ENCODE data around the gene FAM20C. TPM values are rescaled to one million over a fixed set of nuclear protein-coding genes. Genes with fewer than 3 reads are reported as not detected.

The FAM20C gene
- total RNA-seq, 2 donors from 2014 or later: 33.5 to 53.5 TPM

- 91% methylated on average over 13 to 17 of the region's 17 CpGs for WGBS, 2 experiments (ENCODE audit: insufficient coverage in 1 of 2, insufficient read length in 1 of 2)
- H3K4me1 ChIP-seq (ENCODE audit: control insufficient read depth, insufficient read depth, low read length): no peaks in the 10 kb centered on the region
- H3K4me1 Mint-ChIP-seq: no peaks in the 10 kb centered on the region
Observed at GRCh38 chr7:230274-230673, 37.9 kb downstream of the FAM20C start.

GRCh38 chr7:231030-231857 is 38.9 kb downstream of the FAM20C start:
- Histone ChIP-seq H3K4me1 (ENCODE audit: control insufficient read depth, insufficient read depth, low read length) (no peaks in the 10 kb centered on the region), H3K36me3 (ENCODE audit: control insufficient read depth, insufficient read depth, low read length) (no peaks in the 10 kb centered on the region), H3K27me3 (ENCODE audit: control insufficient read depth, insufficient read depth, low read length, poor library complexity, severe bottlenecking) (no peaks in the 10 kb centered on the region), H3K27ac (ENCODE audit: low read depth, low read length) (no peak overlapping the region), H3K9me3 (ENCODE audit: control insufficient read depth, low read length) (no peaks in the 10 kb centered on the region), H3K4me3 (ENCODE audit: low read length) (no peak overlapping the region), H3K9ac (ENCODE audit: extremely low read depth, low read length, poor library complexity, severe bottlenecking) (no peak overlapping the region)
- Mint-ChIP-seq H3K36me3 (ENCODE audit: low read depth) (peaks cover 7% of the 10 kb centered on the region), H3K4me3 (no peak overlapping the region), H3K4me1 (no peaks in the 10 kb centered on the region), H3K27ac (no peak overlapping the region), H3K27me3 (ENCODE audit: insufficient read depth) (no peaks in the 10 kb centered on the region), H3K9me3 (no peaks in the 10 kb centered on the region)
- WGBS, 2 experiments (ENCODE audit: insufficient coverage in 1 of 2, insufficient read length in 1 of 2): 89 to 92% methylated on average over 29 to 38 of the region's 38 CpGs
- peak; percentile 57 for TF ChIP-seq CTCF (conservative IDR thresholded peaks at IDR 0.05)
- no peak for DNase-seq

More at GRCh38 chr7:230274-230673, 37.9 kb downstream of the FAM20C start:
- Mint-ChIP-seq H3K4me3 (no peak overlapping the region), H3K27ac (no peak overlapping the region), H3K27me3 (ENCODE audit: insufficient read depth) (no peaks in the 10 kb centered on the region), H3K9me3 (no peaks in the 10 kb centered on the region), H3K36me3 (ENCODE audit: low read depth) (peaks cover 7% of the 10 kb centered on the region)
- H3K4me3 ChIP-seq (ENCODE audit: low read length): no peak overlapping the region
- no peaks in the 10 kb centered on the region for H3K9me3 ChIP-seq (ENCODE audit: control insufficient read depth, low read length)
- no peaks in the 10 kb centered on the region for H3K36me3 ChIP-seq (ENCODE audit: control insufficient read depth, insufficient read depth, low read length)
- H3K27ac ChIP-seq (ENCODE audit: low read depth, low read length): no peak overlapping the region
- no peak for DNase-seq
- no peaks in the 10 kb centered on the region for H3K27me3 ChIP-seq (ENCODE audit: control insufficient read depth, insufficient read depth, low read length, poor library complexity, severe bottlenecking)
- no peak overlapping the region for H3K9ac ChIP-seq (ENCODE audit: extremely low read depth, low read length, poor library complexity, severe bottlenecking)
- TF ChIP-seq CTCF (conservative IDR thresholded peaks at IDR 0.05): no peak

- no peak for TF ChIP-seq CTCF (conservative IDR thresholded peaks at IDR 0.05)
- Histone ChIP-seq H3K9me3 (ENCODE audit: control insufficient read depth, low read length) (no peaks in the 10 kb centered on the region), H3K27ac (ENCODE audit: low read depth, low read length) (no peak overlapping the region), H3K4me1 (ENCODE audit: control insufficient read depth, insufficient read depth, low read length) (no peaks in the 10 kb centered on the region), H3K36me3 (ENCODE audit: control insufficient read depth, insufficient read depth, low read length) (no peaks in the 10 kb centered on the region), H3K4me3 (ENCODE audit: low read length) (no peak overlapping the region), H3K27me3 (ENCODE audit: control insufficient read depth, insufficient read depth, low read length, poor library complexity, severe bottlenecking) (no peaks in the 10 kb centered on the region), H3K9ac (ENCODE audit: extremely low read depth, low read length, poor library complexity, severe bottlenecking) (no peak overlapping the region)
- no peak overlapping the region for H3K4me3 Mint-ChIP-seq
- H3K4me1 Mint-ChIP-seq: no peaks in the 10 kb centered on the region
- 91 to 96% methylated on average over 11 to 21 of the region's 21 CpGs for WGBS, 2 experiments (ENCODE audit: insufficient coverage in 1 of 2, insufficient read length in 1 of 2)
- no peaks in the 10 kb centered on the region for H3K27me3 Mint-ChIP-seq (ENCODE audit: insufficient read depth)
- no peak for DNase-seq
- peaks cover 7% of the 10 kb centered on the region for H3K36me3 Mint-ChIP-seq (ENCODE audit: low read depth)
- H3K9me3 Mint-ChIP-seq: no peaks in the 10 kb centered on the region
- no peak overlapping the region for H3K27ac Mint-ChIP-seq
Observed at GRCh38 chr7:231858-232246, 39.5 kb downstream of the FAM20C start.

Measured in endodermal cell (in vitro differentiated cells).